KG1 (cell line): ENCODE measurements around the gene HSPA1L.
"Not testable (repeated sequence)": the region's sequence is repeated elsewhere in the genome, so short reads cannot be mapped to it uniquely, and the experiment has no call there.

Experiments used
- DNase-seq: peaks from one replicate; lab custom pipeline; 2025; lab: John Stamatoyannopoulos, UW

The HSPA1L gene

GRCh38 chr6:31815025-31815838 lies at the start of gene HSPA1L, which contains the start of gene HSPA1A:
TSS of gene HSPA1L (minus strand) at chr6:31815283. CDS start at chr6:31811972, 3,311 bp downstream.
TSS of gene HSPA1A (plus strand) at chr6:31815543. CDS start at chr6:31815757, 214 bp downstream.
- DNase-seq = no peak

- no peak for DNase-seq
These were observed 49.7 kb upstream of the HSPA1L start for GRCh38 chr6:31864818-31865204.

DNA sequence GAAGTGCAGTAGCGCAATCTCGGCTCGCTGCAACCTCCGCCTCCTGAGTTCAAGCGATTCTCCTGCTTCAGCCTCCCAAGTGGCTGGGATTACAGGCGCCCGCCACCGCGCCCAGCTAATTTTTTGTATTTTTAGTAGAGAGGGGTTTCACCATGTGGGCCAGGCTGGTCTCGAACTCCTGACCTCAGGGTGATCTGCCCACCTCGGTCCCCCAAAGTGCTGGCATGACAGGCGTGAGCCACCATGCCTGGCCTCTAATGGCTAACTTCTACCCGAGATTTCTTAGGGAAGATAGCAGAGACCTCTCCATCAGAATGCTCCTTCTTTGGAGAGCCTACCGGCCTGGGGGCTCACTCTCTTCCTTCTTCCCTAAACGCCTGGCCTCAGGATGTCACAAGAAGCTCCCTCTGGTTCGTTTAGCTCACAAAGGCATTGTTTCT lies 49.1 kb upstream of the HSPA1L start:
- peak; percentile 2 for DNase-seq

GRCh38 chr6:31862344-31863235 lies 47.5 kb upstream of the HSPA1L start, which contains the start of gene NEU1:
TSS of gene NEU1 (minus strand) at chr6:31862821. CDS start at chr6:31862776, 45 bp downstream.
- peak; percentile 95 for DNase-seq

DNA sequence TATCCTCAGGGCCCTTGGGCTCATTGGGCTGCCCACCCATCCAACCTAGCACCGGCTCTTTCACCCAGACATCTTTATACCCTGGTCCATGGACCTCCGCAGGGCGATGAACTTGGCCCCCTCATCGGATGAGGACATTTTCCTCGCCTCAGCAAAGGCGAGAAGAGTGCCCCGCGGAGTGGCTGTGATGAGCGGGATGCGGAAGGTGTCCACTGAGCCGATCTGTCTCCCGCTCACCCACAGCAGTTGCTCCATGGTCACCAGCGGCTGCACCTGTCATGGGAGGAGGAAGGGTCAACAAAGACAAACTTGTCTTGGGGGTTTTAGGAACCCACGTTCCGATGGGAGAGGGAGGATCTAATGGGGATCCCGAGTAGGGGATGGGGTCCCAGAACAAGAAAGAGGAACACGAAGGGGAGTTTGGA lies 46.8 kb upstream of the HSPA1L start:
- DNase-seq = no peak

DNA sequence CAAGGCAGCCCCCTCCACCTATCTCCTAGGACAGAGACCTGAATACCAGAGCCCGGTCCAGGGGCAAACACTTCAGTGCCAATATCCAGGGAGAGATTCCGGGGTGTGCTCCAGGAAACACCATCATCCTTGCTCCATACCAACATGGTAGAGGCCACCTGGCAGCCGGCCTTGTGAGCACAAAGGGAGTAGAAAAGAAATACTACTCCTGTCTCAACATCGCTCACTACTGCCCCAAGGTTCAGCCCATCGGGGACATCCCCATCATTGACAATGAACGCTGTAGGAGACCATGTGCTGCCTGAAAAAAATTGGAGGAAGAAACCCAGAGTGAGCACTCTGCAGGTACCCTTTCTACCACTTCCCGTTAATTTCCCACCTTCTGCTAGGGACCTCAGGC lies 46.1 kb upstream of the HSPA1L start:
- no peak for DNase-seq

DNA sequence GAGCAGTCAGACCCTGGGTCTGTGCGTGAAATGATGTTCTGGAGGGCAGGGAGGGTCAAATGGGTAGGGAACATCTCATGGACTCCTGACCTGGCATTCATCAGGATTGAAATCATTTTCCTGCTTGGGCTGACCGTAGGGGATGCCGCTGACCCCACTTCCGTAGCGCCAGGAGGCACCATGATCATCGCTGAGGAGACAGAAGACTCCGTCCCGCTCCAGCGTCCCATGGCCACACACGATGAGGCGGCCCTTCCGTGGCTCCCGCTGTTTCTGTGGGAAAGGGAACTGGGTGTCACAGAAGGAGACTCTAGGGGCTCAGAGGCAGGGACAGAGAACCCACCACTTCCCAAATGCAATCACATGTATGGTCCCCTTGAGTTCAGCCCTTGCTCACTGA lies 45.3 kb upstream of the HSPA1L start:
- DNase-seq = no peak

- no peak for DNase-seq
These were observed 44.8 kb upstream of the HSPA1L start for GRCh38 chr6:31859923-31860322.

DNA sequence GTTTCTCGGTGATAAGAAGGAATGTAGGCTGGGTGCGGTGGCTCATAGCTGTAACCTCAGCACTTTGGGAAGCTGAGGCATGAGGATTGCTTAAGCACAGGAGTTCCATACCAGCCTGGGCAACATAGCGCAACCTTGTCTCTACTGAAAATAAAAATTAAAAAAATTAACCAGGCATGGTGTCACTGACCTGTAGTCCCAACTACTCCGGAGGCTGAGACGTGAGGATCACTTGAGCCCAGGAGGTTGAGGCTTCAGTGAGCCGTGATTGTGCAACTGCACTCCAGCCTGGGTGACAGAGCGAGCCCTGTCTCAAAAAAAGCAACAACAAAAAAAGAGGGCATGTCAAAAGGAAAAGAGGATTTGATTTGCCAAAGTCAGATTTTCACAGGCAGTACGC lies 43.6 kb upstream of the HSPA1L start:
- no peak for DNase-seq

DNA sequence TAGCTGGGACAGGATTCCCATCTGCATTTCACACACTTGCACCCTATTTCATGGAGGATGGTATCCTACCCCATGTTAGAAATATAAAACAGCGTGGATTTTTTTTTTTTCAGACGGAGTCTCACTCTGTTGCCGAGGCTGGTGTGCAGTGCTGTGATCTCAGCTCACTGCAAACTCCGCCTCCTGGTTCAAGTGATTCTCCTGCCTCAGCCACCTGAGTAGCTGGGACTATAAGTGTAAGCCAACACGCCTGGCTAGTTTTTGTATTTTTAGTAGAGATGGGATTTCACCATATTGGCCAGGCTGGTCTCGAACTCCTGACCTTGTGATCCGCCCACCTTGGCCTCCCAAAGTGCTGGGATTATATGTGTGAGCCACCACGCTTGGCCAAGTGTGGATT lies 42.7 kb upstream of the HSPA1L start:
- not testable (repeated sequence) for DNase-seq

DNA sequence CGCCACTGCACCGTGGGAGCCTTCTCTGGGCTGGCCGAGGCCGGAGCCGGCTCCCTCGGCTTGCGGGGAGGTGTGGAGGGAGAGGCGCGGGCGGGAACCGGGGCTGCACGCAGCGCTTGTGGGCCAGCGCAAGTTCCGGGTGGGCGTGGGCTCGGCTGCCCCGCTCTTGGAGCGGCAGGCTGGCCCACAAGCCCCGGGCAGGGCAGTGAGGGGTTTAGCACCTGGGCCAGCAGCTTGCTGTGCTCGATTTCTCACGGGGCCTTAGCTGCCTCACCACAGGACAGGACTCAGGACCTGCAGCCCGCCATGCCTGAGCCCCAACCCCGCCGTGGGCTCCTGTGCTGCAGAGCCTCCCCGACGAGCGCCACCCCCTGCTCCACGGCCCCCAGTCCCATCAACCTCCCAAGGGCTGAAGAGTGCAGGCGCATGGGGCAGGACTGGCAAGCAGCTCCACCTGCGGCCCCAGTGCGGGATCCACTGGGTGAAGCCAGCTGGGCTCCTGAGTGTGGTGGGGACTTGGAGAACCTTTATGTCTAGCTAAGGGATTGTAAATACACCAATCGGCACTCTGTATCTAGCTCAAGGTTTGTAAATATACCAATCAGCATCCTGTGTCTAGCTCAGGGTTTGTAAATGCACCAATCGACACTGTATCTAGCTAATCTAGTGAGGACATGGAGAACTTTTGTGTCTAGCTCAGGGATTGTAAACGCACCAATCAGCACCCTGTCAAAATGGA lies 37.1 kb upstream of the HSPA1L start:
- DNase-seq = not testable (repeated sequence)

DNA sequence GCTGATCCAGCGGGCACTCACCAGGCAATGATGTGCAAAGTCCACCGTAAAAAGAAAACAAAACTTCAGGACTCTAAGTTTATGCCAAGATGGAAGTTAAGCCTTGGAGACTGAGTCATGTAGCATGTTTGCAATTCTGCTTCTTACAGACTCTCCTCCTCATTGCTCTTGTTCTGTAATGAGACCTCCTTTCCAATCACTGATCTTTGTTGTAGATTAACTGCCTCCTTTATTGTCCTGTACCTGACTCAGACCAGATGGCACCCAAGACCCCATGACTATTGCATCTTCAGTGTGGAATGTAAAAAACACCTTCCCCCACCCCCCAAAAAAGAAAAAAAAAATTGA lies 36.4 kb upstream of the HSPA1L start:
- no peak for DNase-seq

- DNase-seq = no peak
These were observed 35.8 kb upstream of the HSPA1L start for GRCh38 chr6:31850765-31851484.

GRCh38 chr6:31847276-31847978 lies 32.3 kb upstream of the HSPA1L start:
- no peak for DNase-seq

DNA sequence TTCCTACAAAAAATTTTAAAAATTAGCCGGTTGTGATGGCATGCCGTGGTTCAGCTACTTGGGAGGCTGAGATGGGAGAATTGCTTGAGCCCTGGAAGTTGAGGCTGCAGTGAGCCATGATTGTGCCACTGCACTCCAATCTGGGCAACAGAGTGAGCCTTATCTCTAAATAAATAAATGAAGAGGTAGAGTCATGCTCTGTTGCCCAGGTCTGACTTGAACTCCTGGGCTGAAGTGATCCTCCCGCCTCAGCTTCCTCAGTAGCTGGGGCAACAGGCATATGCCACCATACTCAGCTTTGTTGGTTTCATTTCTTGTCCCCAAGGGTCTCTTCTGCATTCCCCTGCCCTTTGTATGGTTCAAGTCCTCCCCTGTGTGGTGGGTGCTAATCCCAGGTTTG lies 29.4 kb upstream of the HSPA1L start:
- no peak for DNase-seq

DNA sequence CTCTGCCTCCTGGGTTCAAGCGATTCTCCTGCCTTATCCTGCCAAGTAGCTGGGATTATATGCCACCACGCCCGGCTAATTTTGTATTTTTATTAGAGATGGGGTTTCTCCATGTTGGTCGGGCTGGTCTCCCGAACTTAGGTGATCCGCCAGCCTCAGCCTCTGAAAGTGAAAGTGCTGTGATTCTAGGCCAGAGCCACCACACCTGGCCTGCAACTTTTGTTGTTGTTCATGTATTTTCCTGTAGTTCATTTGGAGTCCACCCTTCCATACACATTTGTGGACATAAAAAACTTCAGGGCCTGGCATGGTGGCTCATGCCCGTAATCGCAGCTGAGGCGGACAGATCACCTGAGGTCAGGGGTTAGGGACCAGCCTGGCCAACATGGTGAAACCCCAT lies 27.0 kb upstream of the HSPA1L start:
- no peak for DNase-seq

DNA sequence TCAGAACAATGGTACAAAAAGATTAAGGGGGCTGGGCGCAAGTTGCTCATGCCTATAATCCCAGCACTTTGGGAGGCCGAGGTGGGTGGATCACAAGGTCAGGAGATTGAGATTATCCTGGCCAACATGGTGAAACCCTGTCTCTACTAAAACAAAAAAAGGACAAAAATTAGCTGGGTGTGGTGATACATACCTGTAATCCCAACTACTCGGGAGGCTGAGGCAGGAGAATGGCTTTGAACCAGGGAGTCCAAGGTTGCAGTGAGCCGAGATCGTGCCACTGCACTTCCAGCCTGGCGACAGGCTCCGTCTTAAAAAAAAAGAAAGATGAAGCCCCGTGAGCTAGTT lies 24.7 kb upstream of the HSPA1L start:
- not testable (repeated sequence) for DNase-seq

DNA sequence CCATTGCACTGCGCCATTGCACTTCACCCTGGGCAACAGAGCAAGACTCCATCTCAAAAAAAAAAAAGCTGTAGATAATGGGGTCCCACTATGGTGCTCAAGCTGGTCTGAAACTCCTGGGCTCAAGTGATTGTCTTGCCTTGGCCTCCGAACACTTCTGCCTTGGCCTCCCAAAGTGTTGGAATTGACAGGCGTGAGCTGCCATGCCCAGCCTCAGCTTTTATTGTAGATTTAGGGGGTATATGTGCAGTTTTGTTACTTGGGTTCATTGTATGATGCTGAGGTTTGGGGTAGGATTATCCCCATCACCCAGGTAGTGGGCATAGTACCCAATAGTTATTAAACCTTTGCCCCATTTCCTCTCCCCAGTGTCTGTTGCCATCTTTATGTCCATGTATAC lies 23.9 kb upstream of the HSPA1L start:
- no peak for DNase-seq

DNA sequence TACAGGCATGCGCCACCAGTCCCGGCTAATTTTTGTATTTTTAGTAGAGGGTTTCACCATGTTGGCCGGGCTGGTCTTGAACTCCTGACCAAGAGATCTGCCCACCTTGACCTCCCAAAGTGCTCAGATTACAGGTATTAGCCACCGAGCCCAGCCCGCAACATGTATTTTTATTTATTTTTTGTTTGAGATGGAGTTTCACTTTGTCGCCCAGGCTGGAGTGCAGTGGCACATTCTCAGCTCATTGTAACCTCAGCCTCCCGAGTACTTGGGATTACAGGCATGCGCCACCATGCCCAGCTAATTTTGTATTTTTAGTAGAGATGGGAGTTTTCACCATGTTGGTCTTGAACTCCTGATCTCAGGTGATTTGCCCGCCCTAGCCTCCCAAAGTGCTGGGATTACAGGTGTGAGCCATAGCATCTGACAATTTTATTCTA lies 23.1 kb upstream of the HSPA1L start:
- not testable (repeated sequence) for DNase-seq

- DNase-seq = no peak
These were observed 22.5 kb upstream of the HSPA1L start for GRCh38 chr6:31837369-31838113.
